ENCODE data around the gene MIA2. TPM values are rescaled to one million over a fixed set of nuclear protein-coding genes. Genes with fewer than 3 reads are reported as not detected.

MIA2 gene
- total and polyA plus RNA-seq, 9 of the 15 experiments (the other 6 are each of a cell fraction or from before 2014, with no cell fraction given), result 6.0 to 21.8 (median 12.8) TPM

- Histone ChIP-seq H3K27me3 (ENCODE audit: control insufficient read depth in 2 of 2, insufficient read depth in 2 of 2, low read length in 2 of 2) (no peaks in the 10 kb centered on the region), H3K9me1 (ENCODE audit: control insufficient read depth, insufficient read depth, low read length) (no peaks in the 10 kb centered on the region), H3K4me3 (no peak overlapping the region), H3K36me3 (ENCODE audit: control insufficient read depth, insufficient read depth, low read length) (no peaks in the 10 kb centered on the region), H3K4me1 (replicated peaks in 1 of 2; ENCODE audit: control insufficient read depth in 2 of 2, insufficient read depth in 2 of 2, low read length in 2 of 2) (peaks cover 11 to 16% of the 10 kb centered on the region in 2 experiments; a peak in 4 of 5 replicates), H2AFZ (ENCODE audit: low read depth, low read length) (peak overlapping the region; percentile 99; the same call in 1 of the 2 replicates), H3K9me3 (replicated peaks; ENCODE audit: control insufficient read depth, insufficient read depth, low read depth, low read length) (0 out of 2 replicates have a peak, but pooled peaks cover 2% of the 10 kb centered on the region), H3K9ac (ENCODE audit: insufficient read depth in 1 of 2, low read depth in 2 of 2, low read length in 2 of 2) (peak overlapping the region in 1 of 2 experiments; percentile 94; a peak in 1 of 4 replicates), H3K4me2 (ENCODE audit: insufficient read depth, low read length) (no peak overlapping the region), H4K20me1 (replicated peaks; ENCODE audit: control insufficient read depth, insufficient read depth, low read length) (no peaks in the 10 kb centered on the region), H3K79me2 (ENCODE audit: control insufficient read depth, insufficient read depth, low read length) (peaks cover 36% of the 10 kb centered on the region), H3K27ac (ENCODE audit: extremely low read depth, low read depth, low read length) (peak overlapping the region; percentile 97; the same call in 1 of the 3 replicates)
- ChIA-PET POLR2A (no interaction called here), CTCF (ENCODE audit: low intra/inter-chr PET ratio) (no interaction called here)
- DNase-seq (ENCODE audit: extremely low read depth in 1 of 4, low spot score in 3 of 4) (peak in 1 of 4 experiments; percentile 20), ATAC-seq (no peak), FAIRE-seq (no peak)
- WGBS (ENCODE audit: insufficient coverage, low coverage, missing lambda C conversion rate), result 0% methylated on average over 2 of the region's 2 CpGs
- in situ Hi-C loops (cut with MboI), result no loop called here
- no TSS peak for BruUV-seq (replicated peaks)
- TF ChIP-seq TAF9B (IDR thresholded peaks at IDR 0.05; ENCODE audit: partially characterized antibody), result peak; percentile 6
- TF ChIP-seq FOSL1 (tag; conservative IDR thresholded peaks at IDR 0.05), result no peak
- TF ChIP-seq SMARCB1 (IDR thresholded peaks at IDR 0.05; ENCODE audit: insufficient read length, low read depth), result no peak
- intact Hi-C loops (cut with micrococcal nuclease), result loop anchor here (10.0 kb wide), 1 partner anchor 90 kb away; the partner anchor contains the start of genes PNN and TRAPPC6B
These were observed 31.3 kb downstream of the MIA2 start for GRCh38 chr14:39265033-39265432.

DNA sequence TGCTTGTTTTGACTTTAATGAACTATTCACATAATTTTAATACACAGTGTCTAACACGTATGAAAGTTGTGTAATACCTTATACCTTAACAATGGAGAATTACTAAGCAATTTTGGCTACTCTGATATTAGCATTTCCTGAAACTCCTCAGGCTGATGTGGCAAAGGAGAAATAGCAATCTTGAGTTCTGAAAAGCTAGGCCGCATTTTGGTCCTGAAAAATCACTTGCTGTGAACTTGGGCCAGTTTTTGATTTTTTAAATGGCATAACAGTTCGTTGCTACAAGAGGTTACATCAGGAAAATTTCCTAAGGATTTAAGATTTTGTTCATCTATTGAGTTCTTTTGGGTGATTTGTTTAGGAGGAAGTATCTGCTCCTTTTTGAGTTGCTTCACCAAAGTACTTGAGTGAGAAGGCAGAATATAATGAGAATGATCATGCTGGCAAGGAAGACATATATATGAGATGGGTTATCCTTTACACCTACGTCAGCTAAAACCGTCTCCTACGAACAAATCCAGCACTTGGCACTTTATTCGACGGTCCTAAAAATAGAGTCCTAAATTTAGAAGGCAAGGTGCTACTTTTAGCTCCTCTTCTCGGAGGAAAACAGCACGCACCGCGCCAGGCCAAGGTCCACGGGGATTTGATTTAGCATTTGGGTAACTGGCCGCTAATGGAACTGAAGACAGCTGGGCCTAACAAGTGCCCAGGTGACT is 32.2 kb downstream of the MIA2 start:
- BruUV-seq (replicated peaks), result TSS peak; percentile 86
- H3K36me3 ChIP-seq (ENCODE audit: control insufficient read depth, insufficient read depth, low read length), result no peaks in the 10 kb centered on the region
- H3K9me1 ChIP-seq (ENCODE audit: control insufficient read depth, insufficient read depth, low read length), result no peaks in the 10 kb centered on the region
- peaks cover 11 to 16% of the 10 kb centered on the region in 2 experiments; a peak in 4 of 5 replicates for H3K4me1 ChIP-seq (replicated peaks in 1 of 2; ENCODE audit: control insufficient read depth in 2 of 2, insufficient read depth in 2 of 2, low read length in 2 of 2)
- peak overlapping the region; percentile 67 for H3K4me3 ChIP-seq
- FAIRE-seq, result peak; percentile 62
- ChIA-PET CTCF (ENCODE audit: low intra/inter-chr PET ratio) (no interaction called here), POLR2A (interaction anchor here (0.7 to 2.1 kb wide), 6 partner anchors 10 to 96 kb away, joined by 3 to 7 read pairs (median 4); partner anchors contain the start of gene TRAPPC6B)
- H3K27ac ChIP-seq (ENCODE audit: extremely low read depth, low read depth, low read length), result peak overlapping the region; percentile 97
- H4K20me1 ChIP-seq (replicated peaks; ENCODE audit: control insufficient read depth, insufficient read depth, low read length), result no peaks in the 10 kb centered on the region
- peak overlapping the region; percentile 99 for H2AFZ ChIP-seq (ENCODE audit: low read depth, low read length)
- no peaks in the 10 kb centered on the region for H3K27me3 ChIP-seq (ENCODE audit: control insufficient read depth in 2 of 2, insufficient read depth in 2 of 2, low read length in 2 of 2)
- 6% methylated on average over 10 of the region's 14 CpGs for WGBS (ENCODE audit: insufficient coverage, low coverage, missing lambda C conversion rate)
- DNase-seq (ENCODE audit: extremely low read depth in 1 of 4, low spot score in 3 of 4), result peak in 1 of 4 experiments; percentile 44
- in situ Hi-C loops (cut with MboI), result no loop called here
- peak overlapping the region; percentile 89 for H3K4me2 ChIP-seq (ENCODE audit: insufficient read depth, low read length)
- 0 out of 2 replicates have a peak, but pooled peaks cover 2% of the 10 kb centered on the region for H3K9me3 ChIP-seq (replicated peaks; ENCODE audit: control insufficient read depth, insufficient read depth, low read depth, low read length)
- H3K9ac ChIP-seq (ENCODE audit: insufficient read depth in 1 of 2, low read depth in 2 of 2, low read length in 2 of 2), result peak overlapping the region; percentile 94 to 99
- ATAC-seq, result no peak; the same call in 2 of the 3 replicates
- intact Hi-C loops (cut with micrococcal nuclease), result loop anchor here (10.0 kb wide), 1 partner anchor 91 kb away; the partner anchor contains the start of genes PNN and TRAPPC6B
- H3K79me2 ChIP-seq (ENCODE audit: control insufficient read depth, insufficient read depth, low read length), result peaks cover 44% of the 10 kb centered on the region
- TF ChIP-seq TAF9B (IDR thresholded peaks at IDR 0.05; ENCODE audit: partially characterized antibody) (no peak), ZNF277 (CRISPR knock-in tag; IDR thresholded peaks at IDR 0.05; ENCODE audit: borderline replicate concordance) (no peak), IFI16 (CRISPR knock-in tag; IDR thresholded peaks at IDR 0.05) (no peak), HOXB6 (CRISPR knock-in tag; IDR thresholded peaks at IDR 0.05; ENCODE audit: borderline replicate concordance) (no peak), CEBPB (tag; IDR thresholded peaks at IDR 0.05) (peak; percentile 80), ZNF75A (CRISPR knock-in tag; IDR thresholded peaks at IDR 0.05) (no peak), ZFP1 (CRISPR knock-in tag; IDR thresholded peaks at IDR 0.05) (no peak), RAD51 (IDR thresholded peaks at IDR 0.05; ENCODE audit: borderline replicate concordance, low read depth) (no peak), CCAR2 (IDR thresholded peaks at IDR 0.05; ENCODE audit: low read depth, low read length) (no peak), BRD9 (IDR thresholded peaks at IDR 0.05; ENCODE audit: low read depth, partially characterized antibody) (no peak), RUNX1 (IDR thresholded peaks at IDR 0.05; ENCODE audit: low read depth) (no peak), FOSL1 (tag; conservative IDR thresholded peaks at IDR 0.05) (no peak), BHLHE40 (IDR thresholded peaks at IDR 0.05; ENCODE audit: low read length) (no peak), ZC3H8 (IDR thresholded peaks at IDR 0.05) (no peak)
